Left lobe of liver (tissue), 2 donors: ENCODE measurements around the gene CBX1. TPM values are rescaled to one million over a fixed set of nuclear protein-coding genes. Genes with fewer than 3 reads are reported as not detected.
"Not testable (repeated sequence)": the region's sequence is repeated elsewhere in the genome, so short reads cannot be mapped to it uniquely, and the experiment has no call there.

Experiments used
- ATAC-seq: fragments of 200-7000 bp; cut with Tn5 transposase; one replicate; pipeline ENCODE4 v1.9.1; 2020; ENCODE audit warnings: mild to moderate bottlenecking, moderate library complexity
- DNase-seq: peaks from one replicate; pipeline ENCODE4 v3.0.0-alpha.2; 2020; ENCODE audit warnings: low spot score
- total RNA-seq: library from RNA; stranded (reverse); gene quantifications from one replicate; pipeline ENCODE4 v1.2.1, GENCODE V29; 2021
- donor health status: DM: no; HTN: no; CAD: no; lungs with moderate emphysema.
- donor health status: DM: no; HTN: yes; CAD: no.

The CBX1 gene
- total RNA-seq, 1 donor from 2014 or later, result 8.2 TPM

- DNase-seq (peak; percentile 76), ATAC-seq (peak; percentile 92)
Observed at GRCh38 chr17:48074322-48075081, 26.8 kb downstream of the CBX1 start.

GRCh38 chr17:48073566-48074094 lies 27.6 kb downstream of the CBX1 start:
- ATAC-seq, DNase-seq: not testable (repeated sequence)

- ATAC-seq, DNase-seq: not testable (repeated sequence)
Observed at GRCh38 chr17:48072811-48073210, 28.5 kb downstream of the CBX1 start.

- no peak for DNase-seq
- peak; percentile 44 for ATAC-seq
Observed at GRCh38 chr17:48071654-48072053, 29.6 kb downstream of the CBX1 start.

GRCh38 chr17:48070195-48070594 lies 31.1 kb downstream of the CBX1 start:
- ATAC-seq (peak; percentile 8), DNase-seq (no peak)

- DNase-seq (no peak), ATAC-seq (peak; percentile 36)
Observed at GRCh38 chr17:48068491-48068961, 32.8 kb downstream of the CBX1 start.

- not testable (repeated sequence) for ATAC-seq, DNase-seq
Observed at GRCh38 chr17:48067808-48068207, 33.5 kb downstream of the CBX1 start.

- ATAC-seq, result no peak
- DNase-seq, result no peak
Observed at GRCh38 chr17:48067245-48067644, 34.0 kb downstream of the CBX1 start.

- ATAC-seq, result no peak
- no peak for DNase-seq
Observed at GRCh38 chr17:48066656-48067055, 34.6 kb downstream of the CBX1 start.

GRCh38 chr17:48066192-48066591 lies 35.1 kb downstream of the CBX1 start:
- DNase-seq, result peak; percentile 63
- ATAC-seq, result peak; percentile 66

GRCh38 chr17:48064638-48065037 lies 36.6 kb downstream of the CBX1 start:
- DNase-seq (no peak), ATAC-seq (no peak)

- ATAC-seq, result no peak
- no peak for DNase-seq
Observed at GRCh38 chr17:48062273-48062672, 39.0 kb downstream of the CBX1 start.

- ATAC-seq (peak; percentile 58), DNase-seq (peak; percentile 71)
Observed at GRCh38 chr17:48060249-48060648, 41.0 kb downstream of the CBX1 start.

GRCh38 chr17:48059125-48059668 lies 42.1 kb downstream of the CBX1 start:
- DNase-seq, result no peak

GRCh38 chr17:48058393-48059124 lies 42.7 kb downstream of the CBX1 start:
- DNase-seq (no peak), ATAC-seq (no peak)

More at GRCh38 chr17:48059125-48059668, 42.1 kb downstream of the CBX1 start:
- no peak for ATAC-seq

- ATAC-seq (no peak), DNase-seq (no peak)
Observed at GRCh38 chr17:48057626-48058025, 43.7 kb downstream of the CBX1 start.

- no peak for ATAC-seq
Observed at GRCh38 chr17:48056879-48057278, 44.4 kb downstream of the CBX1 start.

GRCh38 chr17:48056246-48056745 lies 45.0 kb downstream of the CBX1 start:
- ATAC-seq (no peak), DNase-seq (no peak)

More at GRCh38 chr17:48056879-48057278, 44.4 kb downstream of the CBX1 start:
- no peak for DNase-seq

- DNase-seq, result no peak
- ATAC-seq, result no peak
Observed at GRCh38 chr17:48055531-48056245, 45.6 kb downstream of the CBX1 start.
